CD4-positive, alpha-beta T cell treated with Interleukin-17A for 4 hours (primary cell): ENCODE data around the gene GRID2IP.

Source experiments
- DNase-seq: peaks from one replicate; pipeline ENCODE4 v3.0.0-alpha.2; 2020; ENCODE audit warnings: mixed read lengths

GRID2IP gene

GRCh38 chr7:6516387-6516983 is 34.8 kb downstream of the GRID2IP start:
- peak; percentile 78 for DNase-seq

DNA sequence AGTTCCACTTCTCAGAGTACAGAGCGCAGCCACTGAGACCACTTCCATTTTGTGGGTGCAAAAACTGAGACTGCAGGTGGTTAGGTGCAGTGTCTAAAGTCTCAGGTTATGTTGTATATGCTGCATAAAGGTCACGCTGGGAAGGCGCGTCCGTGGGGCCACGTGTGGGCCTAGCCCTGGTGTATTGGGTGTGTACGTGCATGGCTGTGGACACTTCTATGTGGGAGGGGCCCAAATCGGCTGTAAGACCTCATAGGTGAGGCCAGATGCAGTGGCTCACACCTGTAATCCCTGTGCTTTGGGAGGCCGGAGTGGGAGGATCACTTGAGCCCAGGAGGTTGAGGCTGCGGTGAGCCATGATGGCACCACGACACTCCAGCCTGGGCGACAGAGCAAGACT is 37.7 kb downstream of the GRID2IP start:
- no peak for DNase-seq

- DNase-seq = no peak
Measured at GRCh38 chr7:6512892-6513291, 38.4 kb downstream of the GRID2IP start.

GRCh38 chr7:6510476-6511133 is 40.7 kb downstream of the GRID2IP start:
- no peak for DNase-seq

DNA sequence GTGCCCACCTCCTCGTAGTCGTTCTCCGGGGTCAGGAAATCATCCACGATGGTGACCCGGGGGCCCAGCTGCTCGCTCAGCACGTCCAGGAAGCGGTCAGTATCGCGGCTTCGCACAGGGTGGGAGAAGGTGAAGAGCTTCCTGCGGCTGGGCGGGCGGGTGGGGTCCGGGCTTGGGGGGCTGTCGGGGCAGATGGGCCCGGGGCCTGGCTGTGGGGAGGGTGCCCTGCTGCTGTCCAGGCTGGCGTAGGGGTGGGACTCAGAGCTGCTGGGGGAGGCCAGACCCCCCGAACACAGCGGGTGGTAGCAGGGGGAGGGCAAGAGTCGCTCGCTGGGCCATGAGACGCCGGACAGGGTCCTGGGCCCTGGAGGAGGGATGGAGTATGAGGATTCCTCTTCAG is 42.3 kb downstream of the GRID2IP start:
- no peak for DNase-seq

DNA sequence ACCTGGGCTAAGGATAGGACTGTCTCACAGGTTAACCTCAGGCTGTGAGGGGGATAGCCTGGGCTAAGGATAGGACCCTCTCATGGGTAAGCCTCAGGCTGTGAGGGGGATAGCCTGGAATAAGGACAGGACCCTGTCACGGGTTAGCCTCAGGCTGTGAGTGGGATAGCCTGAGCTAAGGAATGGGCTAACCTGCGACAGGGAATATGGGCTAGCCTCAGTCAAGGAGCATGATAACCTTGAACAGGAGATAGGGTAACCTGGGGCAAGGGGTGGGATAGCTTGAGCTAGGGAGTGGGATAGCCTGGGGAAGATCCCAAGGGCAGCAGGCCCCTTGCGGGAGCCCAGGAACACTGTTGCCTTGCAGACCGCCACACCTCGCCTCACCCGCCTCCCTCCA is 42.7 kb downstream of the GRID2IP start:
- DNase-seq = no peak

GRCh38 chr7:6507906-6508305 is 43.4 kb downstream of the GRID2IP start:
- no peak for DNase-seq

GRCh38 chr7:6505685-6506559 is 45.3 kb downstream of the GRID2IP start:
- no peak for DNase-seq

- DNase-seq = no peak
Measured at GRCh38 chr7:6504996-6505395, 46.3 kb downstream of the GRID2IP start.

GRCh38 chr7:6502886-6503285 is 48.4 kb downstream of the GRID2IP start:
- no peak for DNase-seq

- DNase-seq = no peak
Measured at GRCh38 chr7:6501586-6502564, 49.4 kb downstream of the GRID2IP start.

DNA sequence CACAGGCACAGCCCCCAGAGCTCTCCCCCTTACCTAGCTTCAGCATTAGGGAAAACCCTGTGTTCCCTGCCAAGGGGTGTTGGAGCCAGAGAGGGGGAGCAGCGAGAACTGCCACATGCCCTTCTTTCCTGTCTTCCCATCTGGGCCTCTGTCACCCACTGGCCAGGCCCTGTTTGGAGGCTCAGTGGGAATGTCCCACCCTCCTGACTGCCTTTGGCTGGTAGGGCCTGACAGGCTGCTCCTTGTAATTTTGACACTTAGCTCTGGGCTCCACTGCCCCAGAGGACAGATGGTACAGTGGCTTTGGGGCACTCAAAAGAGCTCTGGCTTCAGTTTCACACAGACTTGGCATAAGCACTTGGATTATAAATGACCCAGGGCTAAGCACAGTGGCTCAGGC is 50.6 kb downstream of the GRID2IP start:
- no peak for DNase-seq

- no peak for DNase-seq
Measured at GRCh38 chr7:6497994-6498393, 53.3 kb downstream of the GRID2IP start.

DNA sequence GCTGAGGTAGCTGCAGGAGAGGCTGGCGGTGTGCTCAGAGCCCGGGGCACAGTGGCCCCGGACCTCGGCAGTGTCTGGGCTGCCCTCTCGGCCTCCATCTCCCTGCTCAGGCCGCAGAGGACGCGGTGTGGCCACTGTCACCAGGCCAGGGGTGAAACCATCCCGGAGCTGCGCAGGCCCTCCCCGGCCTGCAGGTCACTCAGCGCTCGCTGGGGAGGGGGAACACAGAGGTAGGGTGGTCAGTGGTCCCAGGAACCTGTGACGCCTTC is 53.7 kb downstream of the GRID2IP start:
- DNase-seq = no peak

DNA sequence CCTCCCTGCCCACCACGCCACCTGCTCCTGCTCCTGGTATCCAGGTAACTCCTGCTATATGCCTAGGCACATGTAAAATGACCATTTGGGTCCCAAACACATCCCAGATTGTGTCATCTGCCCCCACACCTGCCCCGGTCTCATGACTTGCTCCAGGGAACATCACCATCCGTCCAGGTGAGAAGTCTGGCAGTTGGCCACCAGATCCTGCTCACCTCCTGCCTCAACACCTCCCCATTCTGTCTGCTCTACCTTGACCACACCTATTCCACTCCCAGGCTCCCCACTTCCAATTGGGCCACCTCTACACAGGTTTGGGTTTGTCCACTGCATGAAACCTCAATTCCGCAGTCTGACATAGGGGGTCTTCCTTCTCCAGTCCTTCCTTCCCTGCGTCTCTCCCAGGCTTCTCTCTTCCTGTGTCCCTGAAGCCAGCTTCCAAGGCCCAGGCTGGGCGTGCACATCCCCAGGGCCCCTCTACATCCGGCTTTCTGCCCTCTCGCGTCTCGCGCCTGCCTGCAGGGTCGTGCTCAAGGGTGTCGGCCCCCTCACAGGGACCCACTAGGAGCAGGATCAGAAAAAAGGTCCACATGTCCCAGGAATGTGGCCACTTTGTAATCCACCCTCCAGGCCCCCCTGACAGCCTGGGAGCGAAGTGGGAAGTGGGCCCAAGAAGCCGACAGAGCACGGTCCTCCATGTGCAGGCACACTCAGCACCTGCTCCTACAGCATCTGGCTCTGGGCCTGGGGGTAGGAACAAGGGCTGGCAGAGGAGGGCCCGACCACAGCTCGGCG is 54.2 kb downstream of the GRID2IP start:
- no peak for DNase-seq

DNA sequence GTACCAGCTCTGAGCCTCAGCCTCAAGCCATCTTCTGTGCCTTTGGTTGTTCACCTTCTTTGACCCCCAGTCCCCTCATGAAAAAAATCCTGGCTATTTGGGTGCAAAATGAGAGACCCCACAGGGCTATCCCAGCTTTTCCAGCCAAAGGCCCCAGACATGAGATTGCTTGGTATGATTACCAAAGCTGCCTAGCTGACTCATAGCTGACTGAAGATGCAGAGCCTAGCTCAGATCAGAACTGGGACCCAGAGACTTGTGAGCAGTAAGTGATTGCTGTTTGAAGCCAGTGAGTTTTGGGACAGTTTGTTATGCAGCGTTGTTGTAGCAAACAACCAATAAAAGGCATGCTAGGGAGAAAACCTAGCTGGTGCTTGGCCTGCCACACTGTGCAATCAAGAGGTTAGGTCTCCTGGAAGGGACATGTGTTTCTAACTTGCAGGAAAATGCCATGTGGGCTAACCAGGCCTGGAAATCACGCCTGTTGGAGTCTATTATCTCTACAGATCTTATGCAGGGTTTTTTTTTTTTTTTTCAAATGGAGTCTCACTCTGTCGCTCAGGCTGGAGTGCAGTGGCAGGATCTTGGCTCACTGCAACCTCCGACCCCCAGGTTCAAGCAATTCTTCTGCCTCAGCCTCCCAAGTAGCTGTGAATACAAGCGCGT is 55.5 kb downstream of the GRID2IP start:
- DNase-seq = no peak

GRCh38 chr7:6494365-6494764 is 56.9 kb downstream of the GRID2IP start:
- DNase-seq = no peak

DNA sequence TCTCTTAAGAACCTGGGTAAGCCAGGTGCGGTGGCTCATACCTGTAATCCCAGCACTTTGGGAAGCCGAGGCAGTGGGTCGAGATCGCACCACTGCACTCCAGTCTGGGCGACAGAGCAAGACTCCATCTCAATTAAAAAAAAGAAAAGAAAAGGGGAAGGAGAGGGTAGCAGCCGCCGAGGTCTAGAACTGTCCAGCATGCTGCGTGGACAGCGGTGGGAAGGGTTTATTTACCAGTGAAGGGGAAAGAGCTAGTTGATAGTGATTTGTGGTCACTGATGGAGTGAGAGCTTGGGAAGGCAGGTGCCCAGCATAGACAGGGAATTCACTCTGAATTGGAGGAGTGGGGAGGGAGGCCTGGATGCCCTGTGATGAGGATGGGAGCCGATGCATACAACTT is 60.1 kb downstream of the GRID2IP start:
- no peak for DNase-seq

DNA sequence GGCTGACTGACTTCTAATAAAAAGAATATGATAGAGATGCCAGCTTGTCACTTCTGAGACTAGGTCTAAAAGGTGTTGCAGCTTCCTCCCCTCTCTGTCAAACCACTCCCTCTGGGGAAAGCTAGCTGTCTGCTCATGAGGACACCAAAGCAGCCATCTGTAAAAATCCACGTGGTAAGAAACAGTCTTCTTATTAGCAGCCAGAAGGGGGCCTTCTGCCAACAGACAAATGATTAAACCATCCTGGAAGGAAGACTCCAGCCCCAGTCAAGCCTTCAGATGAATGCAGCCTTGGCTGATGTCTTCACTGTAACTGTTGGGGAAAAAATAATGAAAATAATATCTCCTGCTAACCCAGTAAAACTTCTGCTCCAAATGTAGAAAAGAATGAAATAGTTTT is 61.6 kb downstream of the GRID2IP start:
- DNase-seq = no peak

GRCh38 chr7:6487184-6487545 is 64.1 kb downstream of the GRID2IP start:
- DNase-seq = no peak

DNA sequence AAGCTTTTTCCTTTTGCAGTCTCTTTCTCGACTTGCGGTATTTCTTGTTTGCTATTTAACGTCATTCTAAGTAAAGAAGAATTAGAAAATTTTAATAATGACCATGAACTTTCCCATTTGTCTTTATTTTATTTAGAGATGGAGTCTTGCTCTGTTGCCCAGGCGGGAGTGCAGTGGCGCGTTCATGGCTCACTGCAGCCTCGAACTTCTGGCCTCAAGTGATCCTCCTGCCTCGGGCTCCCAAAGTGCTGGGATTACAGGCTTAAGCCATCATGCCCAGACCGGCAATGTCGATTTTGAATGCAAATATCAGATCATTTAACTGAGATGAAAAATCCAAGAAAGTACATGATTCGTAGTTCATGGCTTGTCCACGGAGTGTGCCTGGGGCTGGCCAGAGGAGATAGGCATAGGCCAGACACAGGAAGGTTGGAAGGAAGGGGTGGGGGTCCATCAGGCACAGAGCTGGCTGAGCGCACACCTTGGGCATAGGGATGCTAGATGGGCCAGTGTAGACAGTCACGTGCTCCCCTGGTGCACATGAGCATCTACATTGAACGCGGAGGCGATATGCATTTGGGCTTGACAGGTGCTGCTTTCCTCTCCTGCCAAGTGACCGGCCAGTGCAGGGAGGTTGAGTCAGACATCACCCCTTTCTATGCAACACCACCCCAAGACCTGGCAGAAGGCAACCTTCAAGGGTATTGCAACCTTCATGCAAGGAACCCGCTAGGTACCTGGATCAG is 64.7 kb downstream of the GRID2IP start:
- no peak for DNase-seq
